ENCODE data around the gene GUSB.

GUSB gene

GRCh38 chr7:65960351-65961074 lies 21.5 kb downstream of the GUSB start:
- H2AFZ ChIP-seq (ENCODE audit: low read depth, low read length): no peak overlapping the region
- 0 out of 2 replicates have a peak, but pooled peaks cover 14% of the 10 kb centered on the region for H4K20me1 ChIP-seq (ENCODE audit: insufficient read depth, low read length)
- peaks cover 2% of the 10 kb centered on the region; the same call in 1 of the 2 replicates for H3K79me2 ChIP-seq (ENCODE audit: insufficient read depth, low read length)
- DNase-seq (no peak), ATAC-seq (ENCODE audit: insufficient read depth, low read depth) (0 out of 3 replicates have a peak, but pooled peaks have one; percentile 18)
- no peak overlapping the region for H3K4me2 ChIP-seq (ENCODE audit: insufficient read depth, low read length)
- no peaks in the 10 kb centered on the region for H3K27me3 ChIP-seq (ENCODE audit: insufficient read depth, low read length, poor library complexity)
- no peak overlapping the region for H3K27ac ChIP-seq (ENCODE audit: low read length)
- no peak overlapping the region for H3K4me3 ChIP-seq (ENCODE audit: low read depth in 1 of 2, low read length in 2 of 2)
- H3K9me3 ChIP-seq (ENCODE audit: insufficient read depth, low read length, severe bottlenecking): no peaks in the 10 kb centered on the region
- peaks cover 90% of the 10 kb centered on the region for H3K36me3 ChIP-seq (ENCODE audit: insufficient read depth, low read length)
- TF ChIP-seq, protein P1, sequence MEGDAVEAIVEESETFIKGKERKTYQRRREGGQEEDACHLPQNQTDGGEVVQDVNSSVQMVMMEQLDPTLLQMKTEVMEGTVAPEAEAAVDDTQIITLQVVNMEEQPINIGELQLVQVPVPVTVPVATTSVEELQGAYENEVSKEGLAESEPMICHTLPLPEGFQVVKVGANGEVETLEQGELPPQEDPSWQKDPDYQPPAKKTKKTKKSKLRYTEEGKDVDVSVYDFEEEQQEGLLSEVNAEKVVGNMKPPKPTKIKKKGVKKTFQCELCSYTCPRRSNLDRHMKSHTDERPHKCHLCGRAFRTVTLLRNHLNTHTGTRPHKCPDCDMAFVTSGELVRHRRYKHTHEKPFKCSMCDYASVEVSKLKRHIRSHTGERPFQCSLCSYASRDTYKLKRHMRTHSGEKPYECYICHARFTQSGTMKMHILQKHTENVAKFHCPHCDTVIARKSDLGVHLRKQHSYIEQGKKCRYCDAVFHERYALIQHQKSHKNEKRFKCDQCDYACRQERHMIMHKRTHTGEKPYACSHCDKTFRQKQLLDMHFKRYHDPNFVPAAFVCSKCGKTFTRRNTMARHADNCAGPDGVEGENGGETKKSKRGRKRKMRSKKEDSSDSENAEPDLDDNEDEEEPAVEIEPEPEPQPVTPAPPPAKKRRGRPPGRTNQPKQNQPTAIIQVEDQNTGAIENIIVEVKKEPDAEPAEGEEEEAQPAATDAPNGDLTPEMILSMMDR (IDR thresholded peaks at IDR 0.05; ENCODE audit: borderline replicate concordance, extremely low read depth, low read length, poor library complexity, severe bottlenecking): no peak
- no peak for TF ChIP-seq EZH2 (IDR thresholded peaks at IDR 0.05; ENCODE audit: borderline replicate concordance, low read depth, low read length, severe bottlenecking)
- no peaks in the 10 kb centered on the region for H3K4me1 ChIP-seq (ENCODE audit: insufficient read depth, low read length)
- H3K9ac ChIP-seq (ENCODE audit: low read depth, low read length): no peak overlapping the region

DNA sequence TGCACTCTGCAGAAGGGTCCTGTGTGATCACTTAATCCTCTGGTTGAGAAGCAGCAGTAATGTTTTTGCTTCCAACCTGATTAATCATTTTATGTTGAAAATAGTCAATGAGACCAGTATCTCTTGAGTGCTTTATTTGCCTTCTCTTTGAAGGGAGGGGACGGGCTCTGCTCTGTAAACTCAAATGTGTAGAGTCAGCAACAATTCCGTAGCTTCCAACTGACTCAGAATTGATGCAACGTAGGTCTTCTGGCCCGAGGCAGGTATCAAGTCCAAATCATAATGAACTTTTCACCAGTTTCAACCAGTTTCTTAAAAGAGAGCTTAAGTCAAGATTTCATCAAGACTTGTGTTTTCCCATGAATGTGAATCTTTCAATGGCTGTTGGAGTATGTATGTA lies 26.3 kb downstream of the GUSB start:
- DNase-seq (no peak), ATAC-seq (ENCODE audit: insufficient read depth, low read depth) (no peak)
- H3K79me2 ChIP-seq (ENCODE audit: insufficient read depth, low read length): no peaks in the 10 kb centered on the region; the same call in 1 of the 2 replicates
- H2AFZ ChIP-seq (ENCODE audit: low read depth, low read length): no peak overlapping the region
- no peaks in the 10 kb centered on the region for H3K4me1 ChIP-seq (ENCODE audit: insufficient read depth, low read length)
- H3K36me3 ChIP-seq (ENCODE audit: insufficient read depth, low read length): peaks cover 63% of the 10 kb centered on the region
- H3K9ac ChIP-seq (ENCODE audit: low read depth, low read length): no peak overlapping the region
- peaks cover 9% of the 10 kb centered on the region; the same call in 1 of the 2 replicates for H4K20me1 ChIP-seq (ENCODE audit: insufficient read depth, low read length)
- no peak for TF ChIP-seq EZH2 (IDR thresholded peaks at IDR 0.05; ENCODE audit: borderline replicate concordance, low read depth, low read length, severe bottlenecking)
- TF ChIP-seq, protein P1 (IDR thresholded peaks at IDR 0.05; ENCODE audit: borderline replicate concordance, extremely low read depth, low read length, poor library complexity, severe bottlenecking): no peak
- no peaks in the 10 kb centered on the region for H3K27me3 ChIP-seq (ENCODE audit: insufficient read depth, low read length, poor library complexity)
- no peaks in the 10 kb centered on the region for H3K9me3 ChIP-seq (ENCODE audit: insufficient read depth, low read length, severe bottlenecking)
- no peak overlapping the region for H3K4me3 ChIP-seq (ENCODE audit: low read depth in 1 of 2, low read length in 2 of 2)
- no peak overlapping the region for H3K27ac ChIP-seq (ENCODE audit: low read length)
- no peak overlapping the region for H3K4me2 ChIP-seq (ENCODE audit: insufficient read depth, low read length)

GRCh38 chr7:65953890-65954450 lies 28.0 kb downstream of the GUSB start:
- Histone ChIP-seq H3K36me3 (ENCODE audit: insufficient read depth, low read length) (peaks cover 45% of the 10 kb centered on the region), H4K20me1 (ENCODE audit: insufficient read depth, low read length) (peaks cover 7% of the 10 kb centered on the region; the same call in 1 of the 2 replicates), H3K27me3 (ENCODE audit: insufficient read depth, low read length, poor library complexity) (no peaks in the 10 kb centered on the region), H3K4me2 (ENCODE audit: insufficient read depth, low read length) (no peak overlapping the region), H3K79me2 (ENCODE audit: insufficient read depth, low read length) (no peaks in the 10 kb centered on the region; the same call in 1 of the 2 replicates), H3K9me3 (ENCODE audit: insufficient read depth, low read length, severe bottlenecking) (no peaks in the 10 kb centered on the region), H3K27ac (ENCODE audit: low read length) (no peak overlapping the region), H3K4me3 (ENCODE audit: low read depth in 1 of 2, low read length in 2 of 2) (no peak overlapping the region), H2AFZ (ENCODE audit: low read depth, low read length) (no peak overlapping the region), H3K4me1 (ENCODE audit: insufficient read depth, low read length) (no peaks in the 10 kb centered on the region), H3K9ac (ENCODE audit: low read depth, low read length) (no peak overlapping the region)
- TF ChIP-seq EZH2 (IDR thresholded peaks at IDR 0.05; ENCODE audit: borderline replicate concordance, low read depth, low read length, severe bottlenecking): no peak
- TF ChIP-seq, protein P1 (IDR thresholded peaks at IDR 0.05; ENCODE audit: borderline replicate concordance, extremely low read depth, low read length, poor library complexity, severe bottlenecking): no peak
- DNase-seq: no peak
- ATAC-seq (ENCODE audit: insufficient read depth, low read depth): no peak
